ENCODE measurements around the gene PEF1. TPM values are rescaled to one million over a fixed set of nuclear protein-coding genes. Genes with fewer than 3 reads are reported as not detected.

The PEF1 gene
- total and polyA plus RNA-seq, 2 experiments from 2014 or later, result 22.3 to 68.5 TPM

DNA sequence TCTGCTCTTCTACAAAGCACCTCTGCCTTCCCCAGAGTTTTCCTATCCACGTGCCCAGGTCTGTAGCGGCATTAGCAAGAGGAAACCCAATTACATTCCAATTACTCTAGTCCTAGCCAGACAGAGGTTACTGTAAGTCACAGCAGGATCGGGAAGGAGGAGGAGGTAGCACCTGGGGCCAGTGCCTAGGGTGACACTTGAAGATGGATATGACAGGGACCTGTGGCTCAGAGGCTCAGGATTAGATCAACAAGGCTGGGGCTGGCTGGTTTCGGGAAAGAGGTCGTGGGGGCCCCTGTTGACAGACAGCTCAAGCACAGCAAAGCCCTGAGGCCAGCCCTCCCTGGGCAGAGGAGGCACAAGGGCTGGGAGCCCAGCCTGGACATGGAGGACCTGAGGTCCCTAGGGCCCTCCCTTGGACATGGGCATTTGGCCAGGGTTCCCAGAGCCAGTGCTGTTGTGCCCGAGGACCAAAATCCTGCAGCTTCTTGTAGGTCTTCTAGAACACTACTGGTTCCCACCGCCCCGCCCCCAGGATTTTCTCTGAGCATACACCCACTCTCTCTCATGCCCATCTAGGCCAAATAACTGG, 30.2 kb downstream of the PEF1 start:
- H3K79me2 ChIP-seq (replicated peaks; ENCODE audit: insufficient read depth), result no peaks in the 10 kb centered on the region
- no peaks in the 10 kb centered on the region for H3K36me3 ChIP-seq (ENCODE audit: insufficient read depth)
- Mint-ChIP-seq H3K27ac (no peak overlapping the region), H3K4me1 (peaks cover 9% of the 10 kb centered on the region), H3K36me3 (ENCODE audit: low read depth) (no peaks in the 10 kb centered on the region), H3K27me3 (ENCODE audit: insufficient read depth, low read depth, poor library complexity) (peaks cover 21% of the 10 kb centered on the region), H3K4me3 (no peak overlapping the region), H3K9me3 (no peaks in the 10 kb centered on the region)
- H3K4me1 ChIP-seq (ENCODE audit: insufficient read depth), result no peaks in the 10 kb centered on the region
- H3K4me2 ChIP-seq, result no peak overlapping the region
- H3K4me3 ChIP-seq, result no peak overlapping the region
- H3K9me2 ChIP-seq (ENCODE audit: insufficient read depth), result no peaks in the 10 kb centered on the region
- H4K20me1 ChIP-seq (replicated peaks; ENCODE audit: insufficient read depth), result no peaks in the 10 kb centered on the region
- H3K27me3 ChIP-seq (ENCODE audit: insufficient read depth), result peaks cover 25% of the 10 kb centered on the region
- TF ChIP-seq ZNF331 (CRISPR knock-in tag; IDR thresholded peaks at IDR 0.05; ENCODE audit: low read depth), result no peak
- TF ChIP-seq, protein P1, sequence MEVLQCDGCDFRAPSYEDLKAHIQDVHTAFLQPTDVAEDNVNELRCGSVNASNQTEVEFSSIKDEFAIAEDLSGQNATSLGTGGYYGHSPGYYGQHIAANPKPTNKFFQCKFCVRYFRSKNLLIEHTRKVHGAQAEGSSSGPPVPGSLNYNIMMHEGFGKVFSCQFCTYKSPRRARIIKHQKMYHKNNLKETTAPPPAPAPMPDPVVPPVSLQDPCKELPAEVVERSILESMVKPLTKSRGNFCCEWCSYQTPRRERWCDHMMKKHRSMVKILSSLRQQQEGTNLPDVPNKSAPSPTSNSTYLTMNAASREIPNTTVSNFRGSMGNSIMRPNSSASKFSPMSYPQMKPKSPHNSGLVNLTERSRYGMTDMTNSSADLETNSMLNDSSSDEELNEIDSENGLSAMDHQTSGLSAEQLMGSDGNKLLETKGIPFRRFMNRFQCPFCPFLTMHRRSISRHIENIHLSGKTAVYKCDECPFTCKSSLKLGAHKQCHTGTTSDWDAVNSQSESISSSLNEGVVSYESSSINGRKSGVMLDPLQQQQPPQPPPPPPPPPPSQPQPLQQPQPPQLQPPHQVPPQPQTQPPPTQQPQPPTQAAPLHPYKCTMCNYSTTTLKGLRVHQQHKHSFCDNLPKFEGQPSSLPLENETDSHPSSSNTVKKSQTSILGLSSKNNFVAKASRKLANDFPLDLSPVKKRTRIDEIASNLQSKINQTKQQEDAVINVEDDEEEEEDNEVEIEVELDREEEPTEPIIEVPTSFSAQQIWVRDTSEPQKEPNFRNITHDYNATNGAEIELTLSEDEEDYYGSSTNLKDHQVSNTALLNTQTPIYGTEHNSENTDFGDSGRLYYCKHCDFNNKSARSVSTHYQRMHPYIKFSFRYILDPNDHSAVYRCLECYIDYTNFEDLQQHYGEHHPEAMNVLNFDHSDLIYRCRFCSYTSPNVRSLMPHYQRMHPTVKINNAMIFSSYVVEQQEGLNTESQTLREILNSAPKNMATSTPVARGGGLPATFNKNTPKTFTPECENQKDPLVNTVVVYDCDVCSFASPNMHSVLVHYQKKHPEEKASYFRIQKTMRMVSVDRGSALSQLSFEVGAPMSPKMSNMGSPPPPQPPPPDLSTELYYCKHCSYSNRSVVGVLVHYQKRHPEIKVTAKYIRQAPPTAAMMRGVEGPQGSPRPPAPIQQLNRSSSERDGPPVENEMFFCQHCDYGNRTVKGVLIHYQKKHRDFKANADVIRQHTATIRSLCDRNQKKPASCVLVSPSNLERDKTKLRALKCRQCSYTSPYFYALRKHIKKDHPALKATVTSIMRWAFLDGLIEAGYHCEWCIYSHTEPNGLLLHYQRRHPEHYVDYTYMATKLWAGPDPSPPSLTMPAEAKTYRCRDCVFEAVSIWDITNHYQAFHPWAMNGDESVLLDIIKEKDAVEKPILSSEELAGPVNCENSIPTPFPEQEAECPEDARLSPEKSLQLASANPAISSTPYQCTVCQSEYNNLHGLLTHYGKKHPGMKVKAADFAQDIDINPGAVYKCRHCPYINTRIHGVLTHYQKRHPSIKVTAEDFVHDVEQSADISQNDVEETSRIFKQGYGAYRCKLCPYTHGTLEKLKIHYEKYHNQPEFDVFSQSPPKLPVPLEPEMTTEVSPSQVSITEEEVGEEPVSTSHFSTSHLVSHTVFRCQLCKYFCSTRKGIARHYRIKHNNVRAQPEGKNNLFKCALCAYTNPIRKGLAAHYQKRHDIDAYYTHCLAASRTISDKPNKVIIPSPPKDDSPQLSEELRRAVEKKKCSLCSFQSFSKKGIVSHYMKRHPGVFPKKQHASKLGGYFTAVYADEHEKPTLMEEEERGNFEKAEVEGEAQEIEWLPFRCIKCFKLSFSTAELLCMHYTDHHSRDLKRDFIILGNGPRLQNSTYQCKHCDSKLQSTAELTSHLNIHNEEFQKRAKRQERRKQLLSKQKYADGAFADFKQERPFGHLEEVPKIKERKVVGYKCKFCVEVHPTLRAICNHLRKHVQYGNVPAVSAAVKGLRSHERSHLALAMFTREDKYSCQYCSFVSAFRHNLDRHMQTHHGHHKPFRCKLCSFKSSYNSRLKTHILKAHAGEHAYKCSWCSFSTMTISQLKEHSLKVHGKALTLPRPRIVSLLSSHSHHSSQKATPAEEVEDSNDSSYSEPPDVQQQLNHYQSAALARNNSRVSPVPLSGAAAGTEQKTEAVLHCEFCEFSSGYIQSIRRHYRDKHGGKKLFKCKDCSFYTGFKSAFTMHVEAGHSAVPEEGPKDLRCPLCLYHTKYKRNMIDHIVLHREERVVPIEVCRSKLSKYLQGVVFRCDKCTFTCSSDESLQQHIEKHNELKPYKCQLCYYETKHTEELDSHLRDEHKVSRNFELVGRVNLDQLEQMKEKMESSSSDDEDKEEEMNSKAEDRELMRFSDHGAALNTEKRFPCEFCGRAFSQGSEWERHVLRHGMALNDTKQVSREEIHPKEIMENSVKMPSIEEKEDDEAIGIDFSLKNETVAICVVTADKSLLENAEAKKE (CRISPR knock-in tag; IDR thresholded peaks at IDR 0.05), result no peak
- TF ChIP-seq JUNB (IDR thresholded peaks at IDR 0.05; ENCODE audit: unreplicated experiment), result no peak
- TF ChIP-seq CREB1 (CRISPR knock-in tag; IDR thresholded peaks at IDR 0.05; ENCODE audit: low read depth), result no peak
- TF ChIP-seq, protein P2, sequence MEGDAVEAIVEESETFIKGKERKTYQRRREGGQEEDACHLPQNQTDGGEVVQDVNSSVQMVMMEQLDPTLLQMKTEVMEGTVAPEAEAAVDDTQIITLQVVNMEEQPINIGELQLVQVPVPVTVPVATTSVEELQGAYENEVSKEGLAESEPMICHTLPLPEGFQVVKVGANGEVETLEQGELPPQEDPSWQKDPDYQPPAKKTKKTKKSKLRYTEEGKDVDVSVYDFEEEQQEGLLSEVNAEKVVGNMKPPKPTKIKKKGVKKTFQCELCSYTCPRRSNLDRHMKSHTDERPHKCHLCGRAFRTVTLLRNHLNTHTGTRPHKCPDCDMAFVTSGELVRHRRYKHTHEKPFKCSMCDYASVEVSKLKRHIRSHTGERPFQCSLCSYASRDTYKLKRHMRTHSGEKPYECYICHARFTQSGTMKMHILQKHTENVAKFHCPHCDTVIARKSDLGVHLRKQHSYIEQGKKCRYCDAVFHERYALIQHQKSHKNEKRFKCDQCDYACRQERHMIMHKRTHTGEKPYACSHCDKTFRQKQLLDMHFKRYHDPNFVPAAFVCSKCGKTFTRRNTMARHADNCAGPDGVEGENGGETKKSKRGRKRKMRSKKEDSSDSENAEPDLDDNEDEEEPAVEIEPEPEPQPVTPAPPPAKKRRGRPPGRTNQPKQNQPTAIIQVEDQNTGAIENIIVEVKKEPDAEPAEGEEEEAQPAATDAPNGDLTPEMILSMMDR (conservative IDR thresholded peaks at IDR 0.05; ENCODE audit: low read depth in 2 of 2), result no peak
- TF ChIP-seq EZH2 (IDR thresholded peaks at IDR 0.05; ENCODE audit: low read depth, unreplicated experiment), result no peak
- no peak for TF ChIP-seq POLR2AphosphoS5 (IDR thresholded peaks at IDR 0.05; ENCODE audit: low read depth)
- no peak for TF ChIP-seq REST (IDR thresholded peaks at IDR 0.05; ENCODE audit: unreplicated experiment)
- no peak for TF ChIP-seq NANOG (IDR thresholded peaks at IDR 0.05; ENCODE audit: borderline replicate concordance)
- no peak for TF ChIP-seq STAT1 (IDR thresholded peaks at IDR 0.05; ENCODE audit: unreplicated experiment)
- TF ChIP-seq EZH2phosphoT487 (IDR thresholded peaks at IDR 0.05; ENCODE audit: unreplicated experiment), result no peak
- TF ChIP-seq ETS1 (IDR thresholded peaks at IDR 0.05), result no peak
- TF ChIP-seq ZNF114 (CRISPR knock-in tag; IDR thresholded peaks at IDR 0.05), result no peak
- 0 out of 2 replicates have a peak overlapping the region, but pooled peaks have one; percentile 66 for H2AFZ ChIP-seq
- DNase-seq (ENCODE audit: low spot score) (no peak), ATAC-seq (no peak)
- H3F3A ChIP-seq (replicated peaks; ENCODE audit: low read depth), result no peaks in the 10 kb centered on the region
- H3K27ac ChIP-seq (ENCODE audit: low read depth), result no peak overlapping the region

All from GM23338 (cell line).